Measurements from ENCODE around the gene SUOX.

DNA sequence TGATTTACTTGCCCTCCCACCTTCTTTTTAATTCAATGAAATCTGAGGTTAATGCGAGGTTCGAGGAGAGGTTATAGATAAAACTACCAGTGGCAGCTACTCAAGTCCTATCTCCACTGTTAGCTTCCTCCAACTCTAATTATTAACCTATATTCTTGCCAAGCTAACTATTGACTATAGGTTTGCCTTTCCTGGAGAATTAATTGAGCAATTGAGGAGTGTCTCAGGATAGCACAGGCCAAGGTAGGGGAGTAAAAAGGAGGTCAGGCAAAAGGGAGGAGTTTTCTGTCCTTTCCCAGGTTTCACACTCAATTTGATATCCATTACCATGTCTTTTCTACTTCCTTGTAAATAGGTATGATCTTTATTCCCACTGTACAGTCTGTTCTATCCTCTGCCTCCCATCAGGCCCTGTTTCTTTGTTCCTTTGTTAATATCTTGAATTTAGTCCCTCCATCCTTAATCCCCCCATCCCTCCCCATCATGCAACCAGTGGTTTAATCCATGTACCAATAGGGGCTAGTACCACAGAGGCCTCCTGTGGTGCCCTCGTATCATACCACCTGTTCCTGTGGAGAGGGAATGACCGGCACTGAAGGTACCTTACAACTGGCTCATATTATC lies 3.7 kb upstream of the SUOX start:
- TF ChIP-seq POLR2A (IDR thresholded peaks at IDR 0.05; ENCODE audit: extremely low read depth, insufficient read length) (no peak), CTCF (IDR thresholded peaks at IDR 0.05; ENCODE audit: low read depth, low read length) (no peak), MAX (IDR thresholded peaks at IDR 0.05; ENCODE audit: low read depth, low read length) (no peak), MYC (IDR thresholded peaks at IDR 0.05; ENCODE audit: low read depth, low read length) (no peak)
